GM23248 (cell line): Measurements from ENCODE around the gene NEDD9. TPM values are rescaled to one million over a fixed set of nuclear protein-coding genes. Genes with fewer than 3 reads are reported as not detected.

Experiments
- DNase-seq: peaks from one replicate; pipeline ENCODE4 v3.0.0-alpha.2; 2015
- H2AFZ ChIP-seq: fragments of 200-600 bp; sonication (generic); 2 replicates; pipeline ENCODE4 v1.6.1; 2016; ENCODE audit warnings: antibody characterized with exemption
- H3F3A ChIP-seq: fragments of 200-600 bp; sonication (generic); 2 replicates; pipeline ENCODE4 v1.6.1; 2016; ENCODE audit warnings: mild to moderate bottlenecking, antibody characterized with exemption, mixed run types; ENCODE audit not compliant: insufficient read depth
- H3K27ac ChIP-seq: fragments of 200-600 bp; sonication (generic); 2 replicates; pipeline ENCODE4 v1.5.1; 2016; ENCODE audit warnings: mild to moderate bottlenecking
- H3K27me3 ChIP-seq: fragments of 200-600 bp; sonication (generic); replicated peaks from 2 replicates; pipeline ENCODE4 v1.6.1; 2016; ENCODE audit warnings: mild to moderate bottlenecking; ENCODE audit not compliant: insufficient read depth
- H3K36me3 ChIP-seq: fragments of 200-600 bp; sonication (generic); 2 replicates; pipeline ENCODE4 v1.6.1; 2016; ENCODE audit warnings: low read depth, mild to moderate bottlenecking
- H3K4me1 ChIP-seq: fragments of 200-600 bp; sonication (generic); 2 replicates; pipeline ENCODE4 v1.6.1; 2016; ENCODE audit warnings: mild to moderate bottlenecking; ENCODE audit not compliant: insufficient read depth
- H3K4me2 ChIP-seq: fragments of 200-600 bp; sonication (generic); one replicate; pipeline ENCODE4 v1.6.1; 2016; ENCODE audit warnings: mild to moderate bottlenecking; ENCODE audit not compliant: unreplicated experiment
- H3K4me3 ChIP-seq: fragments of 200-600 bp; sonication (generic); 2 replicates; pipeline ENCODE4 v1.5.1; 2016; ENCODE audit warnings: mild to moderate bottlenecking
- H3K79me2 ChIP-seq: fragments of 200-600 bp; sonication (generic); 2 replicates; pipeline ENCODE4 v1.6.1; 2016; ENCODE audit warnings: mild to moderate bottlenecking; ENCODE audit not compliant: insufficient read depth
- H3K9ac ChIP-seq: fragments of 200-600 bp; sonication (generic); 2 replicates; pipeline ENCODE4 v1.6.1; 2016; ENCODE audit warnings: mild to moderate bottlenecking
- H3K9me2 ChIP-seq: fragments of 200-600 bp; sonication (generic); 2 replicates; pipeline ENCODE4 v1.6.1; 2016; ENCODE audit warnings: mixed run types, mild to moderate bottlenecking, moderate library complexity; ENCODE audit not compliant: insufficient read depth
- H3K9me3 ChIP-seq: fragments of 200-600 bp; sonication (generic); one replicate; pipeline ENCODE4 v1.6.1; 2017; ENCODE audit warnings: low read depth
- H4K20me1 ChIP-seq: fragments of 200-600 bp; sonication (generic); 2 replicates; pipeline ENCODE4 v1.6.0; 2016; ENCODE audit not compliant: insufficient read depth
- EZH2 ChIP-seq: fragments of 200-600 bp; sonication (generic); IDR thresholded peaks from 2 replicates; pipeline ENCODE4 v1.6.1; 2018; ENCODE audit warnings: antibody characterized with exemption, mild to moderate bottlenecking; ENCODE audit not compliant: insufficient read depth, poor library complexity, severe bottlenecking
- EZH2phosphoT487 ChIP-seq: fragments of 200-600 bp; sonication (generic); IDR thresholded peaks from 2 replicates; pipeline ENCODE4 v1.6.1; 2018; ENCODE audit warnings: antibody characterized with exemption, moderate library complexity, mild to moderate bottlenecking, low read depth; ENCODE audit not compliant: insufficient read depth
- WGBS, 2 experiments: methylation state at CpG; one replicate each; pipeline ENCODE4 v1.1.6; 2015 to 2017; ENCODE audit warnings: low lambda C conversion rate in 2 of 2, low coverage in 1 of 2; ENCODE audit errors: missing lambda C conversion rate in 2 of 2; 5-methylcytosine and 5-hydroxymethylcytosine counted together
- in situ Hi-C: fragments of 300-500 bp; cut with MboI; formaldehyde crosslinking; loops from 2 replicates; pipeline ENCODE4 v1.15.0; 2020
- polyA plus RNA-seq: library from polyadenylated mRNA; unstranded; fragments of >200 nt; fragmentation: Nextera tagmentation; extraction: Ambion mirVana; gene quantifications from 2 replicates; pipeline ENCODE4 v1.2.1, GENCODE V29; 2016
- total RNA-seq: library from RNA; depleted of rRNA; stranded (reverse); fragments of >200 nt; shearing (Covaris generic); gene quantifications from 2 replicates; pipeline ENCODE4 v1.2.3, GENCODE V29; 2014

The NEDD9 gene
- total and polyA plus RNA-seq, 2 experiments from 2014 or later = 3.0 to 4.2 TPM

DNA sequence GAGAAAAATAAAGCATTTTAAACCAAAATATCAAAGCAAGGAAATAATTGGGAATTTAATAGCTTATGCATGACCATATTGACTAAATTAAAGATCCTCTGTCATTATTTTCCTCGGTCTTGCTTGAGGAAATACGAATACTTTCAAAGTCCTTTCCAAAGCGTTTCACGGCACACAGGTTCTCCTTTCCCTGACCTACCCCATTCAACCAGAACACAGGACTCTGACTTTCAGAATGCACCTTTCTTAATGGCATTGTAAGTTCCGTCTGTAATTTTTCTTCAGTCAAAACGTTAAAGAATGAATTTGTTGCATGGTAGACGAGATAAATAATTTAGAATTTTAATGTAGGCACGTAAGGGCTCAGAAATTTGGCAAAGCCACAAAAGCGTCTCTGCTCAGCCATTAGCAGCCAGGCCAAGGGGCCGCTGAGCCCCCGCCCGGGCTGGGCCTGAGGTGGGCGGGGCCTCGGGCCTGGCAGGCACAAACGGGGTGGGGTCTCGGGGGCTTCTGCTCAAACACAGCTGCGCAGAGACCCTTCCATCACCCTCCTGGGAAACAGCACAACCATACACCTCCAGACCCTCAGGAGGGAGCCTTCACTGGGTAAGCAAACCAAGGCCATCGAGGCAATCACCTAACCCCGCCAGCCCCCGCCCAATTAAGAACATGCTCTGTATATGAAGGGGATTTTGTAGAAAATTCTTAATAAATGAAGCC, 3.4 kb downstream of the NEDD9 start:
- WGBS, 2 experiments = 20 to 21% methylated on average over 20 of the region's 20 CpGs
- Histone ChIP-seq H4K20me1 (no peaks in the 10 kb centered on the region), H3K9ac (0 out of 2 replicates have a peak overlapping the region, but pooled peaks have one; percentile 14), H3K27me3 (no peaks in the 10 kb centered on the region), H3K4me3 (peak overlapping the region; percentile 82), H3K36me3 (no peaks in the 10 kb centered on the region), H3K9me3 (no peaks in the 10 kb centered on the region), H3K9me2 (no peaks in the 10 kb centered on the region), H3K79me2 (0 out of 2 replicates have a peak, but pooled peaks cover 24% of the 10 kb centered on the region), H2AFZ (peak overlapping the region; percentile 47), H3K4me1 (peaks cover 51% of the 10 kb centered on the region), H3K4me2 (peak overlapping the region; percentile 97), H3K27ac (no peak overlapping the region), H3F3A (peaks cover 44% of the 10 kb centered on the region)
- DNase-seq = no peak
- no peak for TF ChIP-seq EZH2
- no peak for TF ChIP-seq EZH2phosphoT487
- in situ Hi-C loops = no loop called here

DNA sequence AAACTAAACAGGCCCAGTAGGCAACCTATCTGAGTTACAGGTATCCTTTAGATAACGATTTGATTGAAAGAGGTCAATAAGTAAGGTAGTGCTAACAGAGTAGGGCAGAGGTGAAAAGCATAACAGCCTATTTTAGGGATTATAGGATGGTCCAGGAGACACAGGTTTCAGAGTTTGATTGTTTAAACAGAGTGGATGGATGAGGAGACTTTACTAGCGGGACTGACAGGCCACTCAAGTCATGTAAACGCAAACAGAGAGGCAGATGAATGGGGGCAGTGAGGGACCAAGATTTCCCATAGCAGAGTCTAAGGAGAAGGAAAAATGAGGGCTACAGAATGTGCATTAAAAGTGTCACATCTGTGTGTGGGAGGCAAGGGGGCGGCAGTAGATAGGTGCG, 4.8 kb downstream of the NEDD9 start:
- Histone ChIP-seq H3K9ac (no peak overlapping the region), H3K9me3 (no peaks in the 10 kb centered on the region), H3K79me2 (0 out of 2 replicates have a peak, but pooled peaks cover 24% of the 10 kb centered on the region), H3K4me1 (peaks cover 45% of the 10 kb centered on the region), H3K27ac (no peak overlapping the region), H2AFZ (no peak overlapping the region), H3K27me3 (no peaks in the 10 kb centered on the region), H3K36me3 (no peaks in the 10 kb centered on the region), H3K4me2 (no peak overlapping the region), H3F3A (peaks cover 30% of the 10 kb centered on the region), H4K20me1 (no peaks in the 10 kb centered on the region), H3K9me2 (no peaks in the 10 kb centered on the region), H3K4me3 (no peak overlapping the region)
- in situ Hi-C loops = no loop called here
- no peak for DNase-seq
- 85 to 90% methylated on average over 4 to 5 of the region's 5 CpGs for WGBS, 2 experiments
- no peak for TF ChIP-seq EZH2
- TF ChIP-seq EZH2phosphoT487 = no peak

DNA sequence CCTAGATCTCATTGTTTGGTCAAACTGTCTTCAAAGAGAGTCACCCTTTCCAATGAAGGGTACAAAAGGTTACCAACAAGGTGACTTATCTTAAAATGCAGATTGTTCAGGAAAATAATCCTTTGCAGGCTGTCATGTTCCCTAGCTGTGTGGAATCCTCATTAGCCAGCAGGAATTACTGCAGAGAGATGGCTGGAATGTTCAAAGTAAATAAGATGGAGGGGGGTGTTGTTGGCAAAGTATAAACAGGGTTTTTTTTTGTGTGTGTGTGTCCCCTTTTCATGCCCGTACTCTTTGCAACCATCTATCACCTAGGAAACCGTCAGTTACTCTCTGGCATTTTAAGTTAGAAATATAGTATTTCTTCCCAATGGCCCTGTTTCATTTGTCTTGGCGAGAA, 6.5 kb downstream of the NEDD9 start:
- no peaks in the 10 kb centered on the region for H4K20me1 ChIP-seq
- no peak overlapping the region for H3K4me2 ChIP-seq
- in situ Hi-C loops = no loop called here
- 0 out of 2 replicates have a peak, but pooled peaks cover 24% of the 10 kb centered on the region for H3K79me2 ChIP-seq
- H3K4me3 ChIP-seq = no peak overlapping the region
- H3K9ac ChIP-seq = no peak overlapping the region
- H3K36me3 ChIP-seq = no peaks in the 10 kb centered on the region
- TF ChIP-seq EZH2 (no peak), EZH2phosphoT487 (no peak)
- H2AFZ ChIP-seq = no peak overlapping the region
- H3F3A ChIP-seq = peaks cover 15% of the 10 kb centered on the region
- no peak for DNase-seq
- no peaks in the 10 kb centered on the region for H3K9me2 ChIP-seq
- no peaks in the 10 kb centered on the region for H3K9me3 ChIP-seq
- WGBS, 2 experiments = 80 to 86% methylated on average over 3 of the region's 3 CpGs
- peaks cover 36% of the 10 kb centered on the region for H3K4me1 ChIP-seq
- no peaks in the 10 kb centered on the region for H3K27me3 ChIP-seq
- no peak overlapping the region for H3K27ac ChIP-seq

DNA sequence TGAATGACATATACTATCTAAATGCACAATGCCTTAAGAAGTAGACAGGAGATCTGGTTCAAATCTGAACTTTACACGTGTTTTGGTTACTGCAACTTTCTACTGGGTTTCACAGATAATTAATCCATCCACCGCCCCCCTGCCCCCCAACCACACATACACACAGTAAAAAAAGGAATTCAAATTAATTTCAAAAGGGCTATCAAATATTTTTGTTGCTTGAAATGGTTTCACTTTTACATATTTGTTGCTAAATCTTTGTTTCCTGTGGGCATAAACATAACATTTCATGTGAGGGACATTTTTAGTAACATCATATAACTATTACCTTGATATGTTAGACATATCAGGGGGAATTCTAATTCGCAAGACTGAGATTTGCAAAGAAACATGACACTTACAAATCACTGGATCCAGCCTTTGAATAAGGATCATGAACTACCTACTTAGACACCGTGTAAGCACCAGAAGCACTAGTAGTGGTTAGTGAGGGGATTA, 7.5 kb downstream of the NEDD9 start:
- in situ Hi-C loops = no loop called here
- no peaks in the 10 kb centered on the region for H3K27me3 ChIP-seq
- no peaks in the 10 kb centered on the region for H3K9me3 ChIP-seq
- no peaks in the 10 kb centered on the region for H4K20me1 ChIP-seq
- H2AFZ ChIP-seq = no peak overlapping the region
- H3K36me3 ChIP-seq = no peaks in the 10 kb centered on the region
- peaks cover 6% of the 10 kb centered on the region for H3F3A ChIP-seq
- H3K4me1 ChIP-seq = peaks cover 27% of the 10 kb centered on the region
- 59 to 63% methylated on average over 4 of the region's 4 CpGs for WGBS, 2 experiments
- 0 out of 2 replicates have a peak, but pooled peaks cover 19% of the 10 kb centered on the region for H3K79me2 ChIP-seq
- no peak overlapping the region for H3K4me3 ChIP-seq
- DNase-seq = no peak
- no peaks in the 10 kb centered on the region for H3K9me2 ChIP-seq
- H3K9ac ChIP-seq = no peak overlapping the region
- TF ChIP-seq EZH2 (no peak), EZH2phosphoT487 (no peak)
- no peak overlapping the region for H3K27ac ChIP-seq
- no peak overlapping the region for H3K4me2 ChIP-seq
